PFSK-1 (cell line): ENCODE results near the gene FOXA3.

ENCODE experiments used
- FOXP2 ChIP-seq: optimal IDR thresholded peaks from 2 replicates; pipeline ENCODE3; 2011; ENCODE audit warnings: borderline replicate concordance, control low read depth, inconsistent platforms; ENCODE audit not compliant: insufficient read depth; ENCODE audit errors: extremely low read length, extremely low read depth
- POLR2AphosphoS5 ChIP-seq: IDR thresholded peaks from 2 replicates; pipeline ENCODE4 v1.6.1; 2012; ENCODE audit warnings: low read depth, mild to moderate bottlenecking, control low read depth, low read length, moderate library complexity
- SIN3A ChIP-seq: IDR thresholded peaks from 2 replicates; pipeline ENCODE4 v1.6.1; 2012; ENCODE audit warnings: mild to moderate bottlenecking, low read length, moderate library complexity, borderline replicate concordance; ENCODE audit not compliant: insufficient read depth
- TAF1 ChIP-seq: IDR thresholded peaks from 2 replicates; pipeline ENCODE4 v1.6.1; 2012; ENCODE audit warnings: low read length, control low read depth, borderline replicate concordance; ENCODE audit not compliant: insufficient read depth
- TF ChIP-seq, protein P1 (sequence below), 2 experiments: IDR thresholded peaks; 2 replicates each; pipeline versions ENCODE4 v1.6.1 to v1.8.0; 2011 to 2012; ENCODE audit warnings: low read depth in 2 of 2, low read length in 2 of 2, control low read depth in 1 of 2, inconsistent platforms in 1 of 2, mild to moderate bottlenecking in 1 of 2, moderate library complexity in 1 of 2; ENCODE audit not compliant: insufficient read depth in 1 of 2

FOXA3 gene

DNA sequence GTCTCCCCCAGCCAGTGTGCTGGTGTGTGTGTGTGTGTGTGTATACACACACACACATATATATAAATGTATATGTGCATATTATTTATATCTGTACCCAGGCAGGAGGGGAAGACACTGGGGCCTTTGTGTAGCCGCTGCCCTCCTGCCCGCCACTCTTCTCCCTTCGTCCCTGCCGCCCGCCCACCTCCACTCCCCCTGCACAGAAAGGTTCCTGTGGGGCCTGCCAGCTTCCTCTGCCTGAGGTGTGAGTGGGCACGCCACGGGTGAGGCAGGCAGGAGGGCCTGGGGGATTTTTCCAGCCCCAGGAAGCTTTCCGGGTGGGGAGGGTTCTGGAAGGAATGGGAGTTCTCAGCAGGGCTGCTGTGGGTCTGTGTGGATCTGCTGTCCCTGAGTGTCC lies 14.9 kb downstream of the FOXA3 start:
- no peak for TF ChIP-seq FOXP2
- no peak for TF ChIP-seq SIN3A
- TF ChIP-seq, protein P1, sequence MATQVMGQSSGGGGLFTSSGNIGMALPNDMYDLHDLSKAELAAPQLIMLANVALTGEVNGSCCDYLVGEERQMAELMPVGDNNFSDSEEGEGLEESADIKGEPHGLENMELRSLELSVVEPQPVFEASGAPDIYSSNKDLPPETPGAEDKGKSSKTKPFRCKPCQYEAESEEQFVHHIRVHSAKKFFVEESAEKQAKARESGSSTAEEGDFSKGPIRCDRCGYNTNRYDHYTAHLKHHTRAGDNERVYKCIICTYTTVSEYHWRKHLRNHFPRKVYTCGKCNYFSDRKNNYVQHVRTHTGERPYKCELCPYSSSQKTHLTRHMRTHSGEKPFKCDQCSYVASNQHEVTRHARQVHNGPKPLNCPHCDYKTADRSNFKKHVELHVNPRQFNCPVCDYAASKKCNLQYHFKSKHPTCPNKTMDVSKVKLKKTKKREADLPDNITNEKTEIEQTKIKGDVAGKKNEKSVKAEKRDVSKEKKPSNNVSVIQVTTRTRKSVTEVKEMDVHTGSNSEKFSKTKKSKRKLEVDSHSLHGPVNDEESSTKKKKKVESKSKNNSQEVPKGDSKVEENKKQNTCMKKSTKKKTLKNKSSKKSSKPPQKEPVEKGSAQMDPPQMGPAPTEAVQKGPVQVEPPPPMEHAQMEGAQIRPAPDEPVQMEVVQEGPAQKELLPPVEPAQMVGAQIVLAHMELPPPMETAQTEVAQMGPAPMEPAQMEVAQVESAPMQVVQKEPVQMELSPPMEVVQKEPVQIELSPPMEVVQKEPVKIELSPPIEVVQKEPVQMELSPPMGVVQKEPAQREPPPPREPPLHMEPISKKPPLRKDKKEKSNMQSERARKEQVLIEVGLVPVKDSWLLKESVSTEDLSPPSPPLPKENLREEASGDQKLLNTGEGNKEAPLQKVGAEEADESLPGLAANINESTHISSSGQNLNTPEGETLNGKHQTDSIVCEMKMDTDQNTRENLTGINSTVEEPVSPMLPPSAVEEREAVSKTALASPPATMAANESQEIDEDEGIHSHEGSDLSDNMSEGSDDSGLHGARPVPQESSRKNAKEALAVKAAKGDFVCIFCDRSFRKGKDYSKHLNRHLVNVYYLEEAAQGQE (IDR thresholded peaks at IDR 0.05; ENCODE audit: insufficient read depth in 1 of 2, low read depth in 2 of 2, low read length in 2 of 2) = no peak
- no peak for TF ChIP-seq POLR2AphosphoS5
- TF ChIP-seq TAF1 = no peak

DNA sequence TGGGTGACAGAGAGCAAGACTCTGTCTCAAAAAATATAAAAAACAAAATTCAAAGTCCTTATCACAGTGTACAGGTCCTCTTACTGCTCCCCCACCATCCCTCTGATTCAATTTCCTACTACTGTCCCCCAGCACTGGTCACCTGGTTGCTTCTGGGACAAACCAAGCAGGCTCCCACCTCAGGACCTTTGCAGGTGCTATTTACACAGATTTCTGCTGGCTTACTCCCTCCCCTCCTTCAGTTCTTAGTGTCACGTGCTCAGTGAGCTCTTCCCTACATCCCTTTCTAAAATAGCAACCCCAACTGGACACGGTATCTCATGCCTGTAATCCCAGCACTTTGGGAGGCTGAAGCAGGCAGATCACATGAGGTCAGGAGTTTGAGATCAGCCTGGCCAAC lies 15.8 kb downstream of the FOXA3 start:
- TF ChIP-seq POLR2AphosphoS5 = no peak
- TF ChIP-seq FOXP2 = no peak
- TF ChIP-seq, protein P1 (IDR thresholded peaks at IDR 0.05; ENCODE audit: insufficient read depth in 1 of 2, low read depth in 2 of 2, low read length in 2 of 2) = no peak
- TF ChIP-seq SIN3A = no peak
- TF ChIP-seq TAF1 = no peak

DNA sequence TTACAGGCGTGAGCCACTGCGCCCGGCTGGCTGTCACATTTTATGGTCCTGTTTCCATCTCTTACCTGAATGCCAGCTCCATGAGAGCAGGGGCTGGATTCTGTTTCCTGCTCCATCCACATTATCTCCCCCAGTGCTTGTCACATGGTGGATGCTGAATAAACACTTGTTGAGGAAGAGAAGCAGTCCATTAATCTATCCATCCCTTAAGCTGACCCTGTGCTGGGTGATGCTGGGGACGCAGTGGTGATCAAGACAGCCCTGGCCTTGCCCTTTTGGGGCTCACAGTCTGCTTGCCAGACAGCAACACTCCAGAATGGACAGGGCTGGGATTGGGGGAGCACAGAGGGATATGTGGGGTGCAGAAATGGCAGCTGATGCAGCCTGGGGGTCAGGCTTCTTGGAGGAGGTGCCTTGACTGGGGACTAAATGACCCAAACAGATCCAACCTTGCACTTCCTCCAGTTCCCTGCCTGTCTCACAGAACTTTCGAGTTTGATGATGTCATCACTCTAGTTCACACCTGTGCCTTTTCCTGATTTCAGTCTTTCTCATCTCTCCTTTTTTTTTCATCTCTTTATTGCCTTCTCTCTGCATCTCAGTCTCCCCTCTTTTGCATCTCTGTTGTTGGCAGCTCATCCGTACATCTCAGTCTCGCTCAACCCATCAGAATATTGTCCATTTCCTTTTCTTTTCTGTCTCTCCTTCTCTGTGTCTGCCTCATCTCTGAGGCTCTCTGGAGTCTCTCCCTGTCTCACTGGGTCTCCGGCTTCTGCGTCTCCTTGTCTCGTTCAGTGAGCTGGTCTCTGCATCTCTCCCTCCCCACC lies 17.2 kb downstream of the FOXA3 start:
- TF ChIP-seq FOXP2 = no peak
- no peak for TF ChIP-seq POLR2AphosphoS5
- TF ChIP-seq SIN3A = no peak

DNA sequence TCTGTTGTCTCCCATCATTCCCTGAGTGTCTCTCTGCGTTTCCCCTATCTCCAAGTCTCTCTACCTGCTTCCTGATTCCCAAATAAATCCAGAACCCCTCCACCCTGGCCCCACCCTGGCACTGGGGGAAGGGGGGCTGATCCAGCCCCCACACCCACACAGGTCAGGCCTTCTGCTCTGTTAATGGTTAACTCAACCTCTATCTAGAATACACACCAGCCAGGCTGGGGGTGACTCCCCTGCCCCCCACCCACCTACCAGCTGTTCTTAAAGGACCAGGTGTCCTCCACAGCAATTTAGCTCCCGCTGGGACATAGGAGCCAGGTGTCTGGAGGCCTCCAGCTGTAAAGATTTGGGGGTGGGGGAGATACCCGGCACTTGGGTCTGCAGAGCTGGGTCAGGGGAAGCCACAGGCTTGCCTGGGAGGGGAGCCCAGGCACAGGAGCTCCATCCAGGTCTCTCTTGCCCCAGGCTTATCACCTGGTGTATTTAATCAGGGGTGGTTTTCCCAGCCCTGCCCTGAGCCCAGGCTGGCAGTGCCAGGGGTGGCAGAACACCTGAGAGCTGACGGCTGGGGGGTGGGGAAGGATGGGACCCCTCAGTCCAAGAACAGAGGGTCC lies 17.9 kb downstream of the FOXA3 start:
- no peak for TF ChIP-seq TAF1

DNA sequence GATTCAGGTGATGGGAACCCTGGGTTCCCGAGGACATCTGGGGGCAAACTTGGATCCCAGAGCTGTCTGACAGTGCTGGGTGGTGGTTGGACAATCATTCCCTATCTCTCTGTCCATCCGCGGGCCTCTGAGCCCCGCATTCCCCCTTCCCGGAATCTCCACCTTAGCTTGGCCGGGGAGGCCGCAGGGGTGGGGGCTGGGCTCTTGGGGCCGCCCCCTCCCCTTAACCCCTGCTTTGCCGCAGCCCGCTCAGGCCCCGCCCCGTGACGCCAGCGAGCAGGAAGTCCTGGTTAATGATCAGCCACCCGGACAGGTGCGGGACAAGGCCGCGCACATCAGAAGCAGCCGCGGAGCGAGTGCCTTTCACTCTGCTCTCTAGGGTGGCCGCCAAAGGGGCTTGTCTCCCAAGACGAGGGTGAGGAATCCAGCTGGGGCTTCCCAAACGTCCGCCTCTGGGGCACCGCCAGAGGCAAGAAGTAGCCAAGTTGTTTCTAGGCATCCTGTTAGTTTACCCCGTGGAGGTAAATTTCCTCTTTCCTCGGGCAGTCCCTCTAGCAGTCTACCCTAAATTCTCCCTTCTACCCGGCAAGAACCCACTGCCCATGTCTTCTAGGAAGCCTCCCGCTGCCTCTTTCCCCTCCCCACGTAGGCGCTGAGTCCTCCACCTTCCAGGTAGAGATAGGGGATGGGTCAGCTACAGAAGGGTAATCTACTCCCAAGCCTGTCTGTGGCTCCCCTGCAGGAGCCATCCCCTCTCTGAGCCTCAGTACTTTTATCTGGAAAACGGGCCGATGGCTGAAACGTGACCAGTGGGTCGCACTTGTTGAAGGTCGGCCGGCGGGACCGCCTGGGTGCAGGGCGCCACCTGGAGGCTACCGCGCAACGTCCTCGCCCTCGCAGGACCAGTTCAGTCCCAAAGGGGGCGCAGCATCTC lies 18.8 kb downstream of the FOXA3 start:
- TF ChIP-seq POLR2AphosphoS5 (peak; percentile 23; the same call in 1 of the 2 replicates), TAF1 (no peak), SIN3A (no peak), FOXP2 (peak; percentile 91)
- TF ChIP-seq, protein P1 (IDR thresholded peaks at IDR 0.05; ENCODE audit: insufficient read depth in 1 of 2, low read depth in 2 of 2, low read length in 2 of 2) = no peak
